ENCODE data around the gene XRCC5. TPM values are rescaled to one million over a fixed set of nuclear protein-coding genes. Genes with fewer than 3 reads are reported as not detected.

XRCC5 gene
- total and polyA plus RNA-seq, 2 donors (not counting 3 experiments of a cell fraction or from before 2014, with no cell fraction given): 267 to 319 TPM

GRCh38 chr2:216164087-216164486 lies 54.9 kb downstream of the XRCC5 start:
- Histone ChIP-seq H3K9me1 (replicated peaks; ENCODE audit: control insufficient read depth, extremely low read depth, insufficient read depth, low read length) (no peaks in the 10 kb centered on the region), H2AFZ (ENCODE audit: low read depth, low read length) (no peak overlapping the region), H3K4me1 (ENCODE audit: control insufficient read depth, extremely low read depth, insufficient read depth, low read length) (no peaks in the 10 kb centered on the region), H3K9me3 (replicated peaks; ENCODE audit: control insufficient read depth, insufficient read depth, low read length) (no peaks in the 10 kb centered on the region), H3K9ac (replicated peaks; ENCODE audit: extremely low read depth, insufficient read depth, low read length) (no peak overlapping the region), H4K20me1 (replicated peaks; ENCODE audit: control insufficient read depth, extremely low read depth, insufficient read depth, low read length) (no peaks in the 10 kb centered on the region), H3K4me3 (replicated peaks in 1 of 3; ENCODE audit: insufficient read depth in 1 of 3, low read depth in 1 of 3, low read length in 3 of 3) (no peak overlapping the region), H3K4me2 (ENCODE audit: insufficient read depth, low read length) (no peak overlapping the region), H3K27me3 (ENCODE audit: control insufficient read depth in 2 of 2, insufficient read depth in 2 of 2, low read length in 2 of 2) (no peaks in the 10 kb centered on the region), H3K36me3 (ENCODE audit: control insufficient read depth in 2 of 2, extremely low read depth in 1 of 2, insufficient read depth in 2 of 2, low read length in 2 of 2) (peaks cover 35 to 47% of the 10 kb centered on the region in 2 experiments), H3K79me2 (ENCODE audit: control insufficient read depth, insufficient read depth, low read length) (peaks cover 14% of the 10 kb centered on the region), H3K27ac (ENCODE audit: insufficient read depth, low read depth, low read length) (no peak overlapping the region)
- DNase-seq (ENCODE audit: low read depth, low spot score): no peak
- ChIA-PET POLR2A (no interaction called here), CTCF (interaction anchor here (1.2 kb wide), 1 partner anchor 15 kb away, joined by 5 read pairs; no protein-coding TSS in a partner anchor)
- no peak for FAIRE-seq
- BruUV-seq (replicated peaks): no TSS peak
- intact Hi-C loops (cut with micrococcal nuclease) (no loop called here), dilution Hi-C loops (cut with MboI; ENCODE audit: extremely low pct_ligation_motif_present, low sequenced_read_pairs) (no loop called here)
- TF ChIP-seq POLR2A (IDR thresholded peaks at IDR 0.05; ENCODE audit: low read depth, low read length) (no peak), POLR2AphosphoS5 (IDR thresholded peaks at IDR 0.05; ENCODE audit: insufficient read depth, low read depth, low read length) (no peak), FOS (IDR thresholded peaks at IDR 0.05; ENCODE audit: borderline replicate concordance, insufficient read depth, low read length) (no peak), GATA2 (IDR thresholded peaks at IDR 0.05; ENCODE audit: insufficient read depth, insufficient read length, low read depth, low read length) (no peak)
- TF ChIP-seq, protein P1, sequence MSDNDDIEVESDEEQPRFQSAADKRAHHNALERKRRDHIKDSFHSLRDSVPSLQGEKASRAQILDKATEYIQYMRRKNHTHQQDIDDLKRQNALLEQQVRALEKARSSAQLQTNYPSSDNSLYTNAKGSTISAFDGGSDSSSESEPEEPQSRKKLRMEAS (IDR thresholded peaks at IDR 0.05; ENCODE audit: insufficient read depth, insufficient read length): no peak

- Histone ChIP-seq H3K9ac (replicated peaks; ENCODE audit: extremely low read depth, insufficient read depth, low read length) (no peak overlapping the region), H2AFZ (ENCODE audit: low read depth, low read length) (no peak overlapping the region), H3K36me3 (ENCODE audit: control insufficient read depth in 2 of 2, extremely low read depth in 1 of 2, insufficient read depth in 2 of 2, low read length in 2 of 2) (peaks cover 35 to 48% of the 10 kb centered on the region in 2 experiments), H3K27ac (ENCODE audit: insufficient read depth, low read depth, low read length) (no peak overlapping the region), H3K9me3 (replicated peaks; ENCODE audit: control insufficient read depth, insufficient read depth, low read length) (no peaks in the 10 kb centered on the region), H3K79me2 (ENCODE audit: control insufficient read depth, insufficient read depth, low read length) (peaks cover 18% of the 10 kb centered on the region), H3K27me3 (ENCODE audit: control insufficient read depth in 2 of 2, insufficient read depth in 2 of 2, low read length in 2 of 2) (no peaks in the 10 kb centered on the region), H3K4me3 (replicated peaks in 1 of 3; ENCODE audit: insufficient read depth in 1 of 3, low read depth in 1 of 3, low read length in 3 of 3) (no peak overlapping the region), H3K4me2 (ENCODE audit: insufficient read depth, low read length) (no peak overlapping the region), H3K9me1 (replicated peaks; ENCODE audit: control insufficient read depth, extremely low read depth, insufficient read depth, low read length) (no peaks in the 10 kb centered on the region), H4K20me1 (replicated peaks; ENCODE audit: control insufficient read depth, extremely low read depth, insufficient read depth, low read length) (no peaks in the 10 kb centered on the region), H3K4me1 (ENCODE audit: control insufficient read depth, extremely low read depth, insufficient read depth, low read length) (no peaks in the 10 kb centered on the region)
- FAIRE-seq (no peak), DNase-seq (ENCODE audit: low read depth, low spot score) (no peak)
- ChIA-PET CTCF (interaction anchor here (1.2 kb wide), 1 partner anchor 15 kb away, joined by 5 read pairs; no protein-coding TSS in a partner anchor), POLR2A (no interaction called here)
- TF ChIP-seq CTCF (IDR thresholded peaks at IDR 0.05; ENCODE audit: extremely low read depth in 1 of 2, insufficient read depth in 1 of 2, low read depth in 1 of 2, low read length in 2 of 2): no peak
- TF ChIP-seq FOS (IDR thresholded peaks at IDR 0.05; ENCODE audit: borderline replicate concordance, insufficient read depth, low read length): no peak
- no peak for TF ChIP-seq EZH2 (IDR thresholded peaks at IDR 0.05; ENCODE audit: borderline replicate concordance, low read depth, low read length, severe bottlenecking)
- TF ChIP-seq, protein P1 (IDR thresholded peaks at IDR 0.05; ENCODE audit: insufficient read depth, insufficient read length): no peak
- no peak for TF ChIP-seq POLR2AphosphoS5 (IDR thresholded peaks at IDR 0.05; ENCODE audit: insufficient read depth, low read depth, low read length)
- no peak for TF ChIP-seq JUN (IDR thresholded peaks at IDR 0.05; ENCODE audit: borderline replicate concordance, insufficient read depth, insufficient read length, low read depth)
- TF ChIP-seq POLR2A (IDR thresholded peaks at IDR 0.05; ENCODE audit: low read depth, low read length): no peak
- no peak for TF ChIP-seq MYC (IDR thresholded peaks at IDR 0.05; ENCODE audit: low read depth, low read length)
- no peak for TF ChIP-seq GATA2 (IDR thresholded peaks at IDR 0.05; ENCODE audit: insufficient read depth, insufficient read length, low read depth, low read length)
- intact Hi-C loops (cut with micrococcal nuclease): no loop called here
- no TSS peak for BruUV-seq (replicated peaks)
- dilution Hi-C loops (cut with MboI; ENCODE audit: extremely low pct_ligation_motif_present, low sequenced_read_pairs): no loop called here
Measured at GRCh38 chr2:216164576-216164975, 55.4 kb downstream of the XRCC5 start.

Data from endothelial cell of umbilical vein (primary cell).